B cell (primary cell): ENCODE data around the gene SLC35A2.

Experiments
- CTCF ChIP-seq: fragments of 200-600 bp; IDR thresholded peaks from one replicate; pipeline ENCODE4 v1.8.0; 2022; ENCODE audit warnings: antibody characterized with exemption, mild to moderate bottlenecking
- EZH2 ChIP-seq: IDR thresholded peaks from 2 replicates; pipeline ENCODE4 v1.6.1; 2012; ENCODE audit warnings: borderline replicate concordance, low read depth, mild to moderate bottlenecking, moderate library complexity, low read length; ENCODE audit not compliant: insufficient read depth, poor library complexity, severe bottlenecking

- TF ChIP-seq CTCF, result no peak
- TF ChIP-seq EZH2, result no peak
Observed at GRCh38 chrX:48935301-48935670, 23.8 kb upstream of the SLC35A2 start.
